HG03280 (cell line): ENCODE measurements around the gene SERAC1.
"Not testable (repeated sequence)": the region's sequence is repeated elsewhere in the genome, so short reads cannot be mapped to it uniquely, and the experiment has no call there.

Source experiments
- ATAC-seq: cut with Tn5 transposase; IDR thresholded peaks from one replicate; pipeline ENCODE4 v1.9.1; 2021; ENCODE audit warnings: mild to moderate bottlenecking, moderate library complexity; ENCODE audit not compliant: unreplicated experiment

SERAC1 gene

GRCh38 chr6:158168040-158168289 lies at the start of gene SERAC1:
TSS of gene SERAC1 (minus strand) at chr6:158168262. CDS start at chr6:158158363, 9,899 bp downstream.
- peak; percentile 40 for ATAC-seq

- ATAC-seq: peak; percentile 93
Observed at GRCh38 chr6:158213925-158214674, 46.0 kb upstream of the SERAC1 start.

GRCh38 chr6:158211273-158212055 lies 43.4 kb upstream of the SERAC1 start:
- ATAC-seq: no peak

- ATAC-seq: not testable (repeated sequence)
Observed at GRCh38 chr6:158209582-158210333, 41.7 kb upstream of the SERAC1 start.

- ATAC-seq: not testable (repeated sequence)
Observed at GRCh38 chr6:158208226-158209030, 40.4 kb upstream of the SERAC1 start.

GRCh38 chr6:158207422-158207788 lies 39.3 kb upstream of the SERAC1 start:
- ATAC-seq: peak; percentile 88

- peak; percentile 41 for ATAC-seq
Observed at GRCh38 chr6:158206740-158207421, 38.8 kb upstream of the SERAC1 start.

GRCh38 chr6:158205169-158205944 lies 37.3 kb upstream of the SERAC1 start:
- no peak for ATAC-seq

GRCh38 chr6:158198461-158198860 lies 30.4 kb upstream of the SERAC1 start:
- no peak for ATAC-seq

- ATAC-seq: no peak
Observed at GRCh38 chr6:158194487-158195280, 26.6 kb upstream of the SERAC1 start.

GRCh38 chr6:158191761-158192160 lies 23.7 kb upstream of the SERAC1 start:
- no peak for ATAC-seq

GRCh38 chr6:158191032-158191431 lies 23.0 kb upstream of the SERAC1 start:
- no peak for ATAC-seq

GRCh38 chr6:158188591-158188990 lies 20.5 kb upstream of the SERAC1 start:
- no peak for ATAC-seq

GRCh38 chr6:158185729-158186456 lies 17.8 kb upstream of the SERAC1 start:
- no peak for ATAC-seq

- ATAC-seq: no peak
Observed at GRCh38 chr6:158184608-158185007, 16.5 kb upstream of the SERAC1 start.

GRCh38 chr6:158183174-158183972 lies 15.3 kb upstream of the SERAC1 start:
- not testable (repeated sequence) for ATAC-seq

- not testable (repeated sequence) for ATAC-seq
Observed at GRCh38 chr6:158177712-158178111, 9.7 kb upstream of the SERAC1 start.
